HepG2 (cell line): ENCODE data around the gene SERPINB7.

ENCODE experiments used
- ARNT ChIP-seq: fragments of 450-650 bp; IDR thresholded peaks from 2 replicates; pipeline ENCODE4 v1.6.1; 2017
- CTCF ChIP-seq: sonication (generic); formaldehyde crosslinking; IDR thresholded peaks from 2 replicates; pipeline ENCODE4 v1.5.0; 2020; ENCODE audit warnings: mild to moderate bottlenecking, missing genetic modification reagents, moderate library complexity
- FOXJ3 ChIP-seq: sonication (generic); formaldehyde crosslinking; IDR thresholded peaks from 2 replicates; pipeline ENCODE4 v1.4.0; 2020; ENCODE audit warnings: missing genetic modification reagents, mild to moderate bottlenecking, borderline replicate concordance
- MXI1 ChIP-seq: IDR thresholded peaks from 3 replicates; pipeline ENCODE4 v1.6.1; 2012; ENCODE audit warnings: low read depth, low read length, inconsistent platforms, borderline replicate concordance
- NR1H2 ChIP-seq: sonication (generic); formaldehyde crosslinking; IDR thresholded peaks from 2 replicates; pipeline ENCODE4 v1.8.1; 2022; ENCODE audit warnings: low read depth, missing genetic modification reagents, borderline replicate concordance
- ZNF143 ChIP-seq: sonication (generic); formaldehyde crosslinking; IDR thresholded peaks from 2 replicates; pipeline ENCODE4 v1.4.0; 2020; ENCODE audit warnings: missing genetic modification reagents
- ZNF713 ChIP-seq: sonication (generic); formaldehyde crosslinking; IDR thresholded peaks from 2 replicates; pipeline ENCODE4 v1.4.0; 2020; ENCODE audit warnings: mild to moderate bottlenecking, missing genetic modification reagents
- ZNF747 ChIP-seq: sonication (generic); formaldehyde crosslinking; IDR thresholded peaks from 2 replicates; pipeline ENCODE4 v1.8.1; 2023; ENCODE audit warnings: missing genetic modification reagents, mild to moderate bottlenecking, borderline replicate concordance
- TF ChIP-seq, protein P1 (sequence below): sonication (generic); formaldehyde crosslinking; IDR thresholded peaks from 2 replicates; pipeline ENCODE4 v1.4.0; 2020; ENCODE audit warnings: missing genetic modification reagents
- TF ChIP-seq, protein P2 (sequence below): sonication (generic); formaldehyde crosslinking; IDR thresholded peaks from 2 replicates; pipeline ENCODE4 v1.4.0; 2020; ENCODE audit warnings: missing genetic modification reagents, borderline replicate concordance

GRCh38 chr18:63844254-63844653 lies 69.0 kb downstream of the SERPINB7 start:
- TF ChIP-seq, protein P1, sequence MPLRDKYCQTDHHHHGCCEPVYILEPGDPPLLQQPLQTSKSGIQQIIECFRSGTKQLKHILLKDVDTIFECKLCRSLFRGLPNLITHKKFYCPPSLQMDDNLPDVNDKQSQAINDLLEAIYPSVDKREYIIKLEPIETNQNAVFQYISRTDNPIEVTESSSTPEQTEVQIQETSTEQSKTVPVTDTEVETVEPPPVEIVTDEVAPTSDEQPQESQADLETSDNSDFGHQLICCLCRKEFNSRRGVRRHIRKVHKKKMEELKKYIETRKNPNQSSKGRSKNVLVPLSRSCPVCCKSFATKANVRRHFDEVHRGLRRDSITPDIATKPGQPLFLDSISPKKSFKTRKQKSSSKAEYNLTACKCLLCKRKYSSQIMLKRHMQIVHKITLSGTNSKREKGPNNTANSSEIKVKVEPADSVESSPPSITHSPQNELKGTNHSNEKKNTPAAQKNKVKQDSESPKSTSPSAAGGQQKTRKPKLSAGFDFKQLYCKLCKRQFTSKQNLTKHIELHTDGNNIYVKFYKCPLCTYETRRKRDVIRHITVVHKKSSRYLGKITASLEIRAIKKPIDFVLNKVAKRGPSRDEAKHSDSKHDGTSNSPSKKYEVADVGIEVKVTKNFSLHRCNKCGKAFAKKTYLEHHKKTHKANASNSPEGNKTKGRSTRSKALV (CRISPR knock-in tag) = no peak
- TF ChIP-seq ZNF143 (no peak), ARNT (no peak), FOXJ3 (CRISPR knock-in tag) (no peak), CTCF (CRISPR knock-in tag) (peak; percentile 41; the same call in 1 of the 2 replicates), ZNF747 (no peak), MXI1 (no peak), ZNF713 (no peak), NR1H2 (no peak)
- TF ChIP-seq, protein P2, sequence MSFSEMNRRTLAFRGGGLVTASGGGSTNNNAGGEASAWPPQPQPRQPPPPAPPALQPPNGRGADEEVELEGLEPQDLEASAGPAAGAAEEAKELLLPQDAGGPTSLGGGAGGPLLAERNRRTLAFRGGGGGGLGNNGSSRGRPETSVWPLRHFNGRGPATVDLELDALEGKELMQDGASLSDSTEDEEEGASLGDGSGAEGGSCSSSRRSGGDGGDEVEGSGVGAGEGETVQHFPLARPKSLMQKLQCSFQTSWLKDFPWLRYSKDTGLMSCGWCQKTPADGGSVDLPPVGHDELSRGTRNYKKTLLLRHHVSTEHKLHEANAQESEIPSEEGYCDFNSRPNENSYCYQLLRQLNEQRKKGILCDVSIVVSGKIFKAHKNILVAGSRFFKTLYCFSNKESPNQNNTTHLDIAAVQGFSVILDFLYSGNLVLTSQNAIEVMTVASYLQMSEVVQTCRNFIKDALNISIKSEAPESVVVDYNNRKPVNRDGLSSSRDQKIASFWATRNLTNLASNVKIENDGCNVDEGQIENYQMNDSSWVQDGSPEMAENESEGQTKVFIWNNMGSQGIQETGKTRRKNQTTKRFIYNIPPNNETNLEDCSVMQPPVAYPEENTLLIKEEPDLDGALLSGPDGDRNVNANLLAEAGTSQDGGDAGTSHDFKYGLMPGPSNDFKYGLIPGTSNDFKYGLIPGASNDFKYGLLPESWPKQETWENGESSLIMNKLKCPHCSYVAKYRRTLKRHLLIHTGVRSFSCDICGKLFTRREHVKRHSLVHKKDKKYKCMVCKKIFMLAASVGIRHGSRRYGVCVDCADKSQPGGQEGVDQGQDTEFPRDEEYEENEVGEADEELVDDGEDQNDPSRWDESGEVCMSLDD (CRISPR knock-in tag) = no peak
